Measurements from ENCODE around the gene TRPM4. TPM values are rescaled to one million over a fixed set of nuclear protein-coding genes. Genes with fewer than 3 reads are reported as not detected.
"Not testable (repeated sequence)": the region's sequence is repeated elsewhere in the genome, so short reads cannot be mapped to it uniquely, and the experiment has no call there.

TRPM4 gene
- total and polyA plus RNA-seq, 4 donors: 8.1 to 31.2 (median 13.2) TPM

GRCh38 chr19:49125025-49125731, 32.4 kb upstream of the TRPM4 start:
- Histone ChIP-seq H3K27me3 (ENCODE audit: control insufficient read depth in 4 of 4, insufficient read depth in 4 of 4, low read length in 3 of 4) (no peaks in the 10 kb centered on the region), H3K36me3 (ENCODE audit: control insufficient read depth in 4 of 4, insufficient read depth in 3 of 4, low read depth in 1 of 4, low read length in 3 of 4) (no peaks in the 10 kb centered on the region), H3K4me3 (ENCODE audit: low read depth in 1 of 3, low read length in 3 of 3) (no peak overlapping the region), H3K27ac (ENCODE audit: low read depth in 1 of 2, low read length in 2 of 2) (no peak overlapping the region), H3K9ac (ENCODE audit: low read depth in 1 of 2, low read length in 2 of 2) (no peak overlapping the region), H3K9me3 (ENCODE audit: control insufficient read depth in 4 of 4, low read length in 3 of 4) (no peaks in the 10 kb centered on the region), H3K4me1 (ENCODE audit: control insufficient read depth in 4 of 4, insufficient read depth in 4 of 4, low read length in 3 of 4) (peaks cover 0 to 15% (median 8%) of the 10 kb centered on the region in 4 donors)
- 46% methylated on average over 23 of the region's 23 CpGs for WGBS
- no peak for TF ChIP-seq NR2F2 (IDR thresholded peaks at IDR 0.05)
- no peak for TF ChIP-seq RXRA (IDR thresholded peaks at IDR 0.05)
- no peak for DNase-seq (ENCODE audit: low spot score)

GRCh38 chr19:49126575-49126974, 31.0 kb upstream of the TRPM4 start:
- WGBS: 84% methylated on average over 4 of the region's 4 CpGs
- Histone ChIP-seq H3K9ac (ENCODE audit: low read depth in 1 of 2, low read length in 2 of 2) (no peak overlapping the region), H3K4me1 (ENCODE audit: control insufficient read depth in 4 of 4, insufficient read depth in 4 of 4, low read length in 3 of 4) (peaks cover 0 to 11% (median 7%) of the 10 kb centered on the region in 4 donors), H3K27me3 (ENCODE audit: control insufficient read depth in 4 of 4, insufficient read depth in 4 of 4, low read length in 3 of 4) (no peaks in the 10 kb centered on the region), H3K36me3 (ENCODE audit: control insufficient read depth in 4 of 4, insufficient read depth in 3 of 4, low read depth in 1 of 4, low read length in 3 of 4) (no peaks in the 10 kb centered on the region), H3K4me3 (ENCODE audit: low read depth in 1 of 3, low read length in 3 of 3) (no peak overlapping the region), H3K27ac (ENCODE audit: low read depth in 1 of 2, low read length in 2 of 2) (no peak overlapping the region), H3K9me3 (ENCODE audit: control insufficient read depth in 4 of 4, low read length in 3 of 4) (no peaks in the 10 kb centered on the region)
- no peak for TF ChIP-seq JUND (IDR thresholded peaks at IDR 0.05)
- no peak for TF ChIP-seq RAD21 (IDR thresholded peaks at IDR 0.05)
- TF ChIP-seq YY1 (IDR thresholded peaks at IDR 0.05): no peak
- no peak for TF ChIP-seq HNF4A (conservative IDR thresholded peaks at IDR 0.05)
- no peak for TF ChIP-seq SP1 (IDR thresholded peaks at IDR 0.05)
- TF ChIP-seq, protein P1, sequence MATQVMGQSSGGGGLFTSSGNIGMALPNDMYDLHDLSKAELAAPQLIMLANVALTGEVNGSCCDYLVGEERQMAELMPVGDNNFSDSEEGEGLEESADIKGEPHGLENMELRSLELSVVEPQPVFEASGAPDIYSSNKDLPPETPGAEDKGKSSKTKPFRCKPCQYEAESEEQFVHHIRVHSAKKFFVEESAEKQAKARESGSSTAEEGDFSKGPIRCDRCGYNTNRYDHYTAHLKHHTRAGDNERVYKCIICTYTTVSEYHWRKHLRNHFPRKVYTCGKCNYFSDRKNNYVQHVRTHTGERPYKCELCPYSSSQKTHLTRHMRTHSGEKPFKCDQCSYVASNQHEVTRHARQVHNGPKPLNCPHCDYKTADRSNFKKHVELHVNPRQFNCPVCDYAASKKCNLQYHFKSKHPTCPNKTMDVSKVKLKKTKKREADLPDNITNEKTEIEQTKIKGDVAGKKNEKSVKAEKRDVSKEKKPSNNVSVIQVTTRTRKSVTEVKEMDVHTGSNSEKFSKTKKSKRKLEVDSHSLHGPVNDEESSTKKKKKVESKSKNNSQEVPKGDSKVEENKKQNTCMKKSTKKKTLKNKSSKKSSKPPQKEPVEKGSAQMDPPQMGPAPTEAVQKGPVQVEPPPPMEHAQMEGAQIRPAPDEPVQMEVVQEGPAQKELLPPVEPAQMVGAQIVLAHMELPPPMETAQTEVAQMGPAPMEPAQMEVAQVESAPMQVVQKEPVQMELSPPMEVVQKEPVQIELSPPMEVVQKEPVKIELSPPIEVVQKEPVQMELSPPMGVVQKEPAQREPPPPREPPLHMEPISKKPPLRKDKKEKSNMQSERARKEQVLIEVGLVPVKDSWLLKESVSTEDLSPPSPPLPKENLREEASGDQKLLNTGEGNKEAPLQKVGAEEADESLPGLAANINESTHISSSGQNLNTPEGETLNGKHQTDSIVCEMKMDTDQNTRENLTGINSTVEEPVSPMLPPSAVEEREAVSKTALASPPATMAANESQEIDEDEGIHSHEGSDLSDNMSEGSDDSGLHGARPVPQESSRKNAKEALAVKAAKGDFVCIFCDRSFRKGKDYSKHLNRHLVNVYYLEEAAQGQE (IDR thresholded peaks at IDR 0.05): no peak
- no peak for TF ChIP-seq HNF4G (IDR thresholded peaks at IDR 0.05)
- TF ChIP-seq ZBTB33 (IDR thresholded peaks at IDR 0.05): no peak
- no peak for TF ChIP-seq NR2F2 (IDR thresholded peaks at IDR 0.05)
- TF ChIP-seq FOXA1 (IDR thresholded peaks at IDR 0.05): no peak
- TF ChIP-seq FOXA2 (IDR thresholded peaks at IDR 0.05): no peak
- TF ChIP-seq EGR1 (IDR thresholded peaks at IDR 0.05; ENCODE audit: low read depth in 2 of 2): no peak
- TF ChIP-seq GABPA (IDR thresholded peaks at IDR 0.05 in 1 of 2, conservative IDR thresholded peaks at IDR 0.05 in 1 of 2): no peak
- TF ChIP-seq RXRA (IDR thresholded peaks at IDR 0.05): no peak
- TF ChIP-seq CTCF (IDR thresholded peaks at IDR 0.05; ENCODE audit: low read depth, low read length, missing input control): no peak
- TF ChIP-seq ATF3 (IDR thresholded peaks at IDR 0.05): no peak
- TF ChIP-seq TAF1 (conservative IDR thresholded peaks at IDR 0.05): no peak
- no peak for DNase-seq (ENCODE audit: low spot score)

- not testable (repeated sequence) for H3K9ac ChIP-seq (ENCODE audit: low read depth in 1 of 2, low read length in 2 of 2); DNase-seq (ENCODE audit: low spot score); H3K4me3 ChIP-seq (ENCODE audit: low read depth in 1 of 3, low read length in 3 of 3); H3K27ac ChIP-seq (ENCODE audit: low read depth in 1 of 2, low read length in 2 of 2); H3K36me3 ChIP-seq (ENCODE audit: control insufficient read depth in 4 of 4, insufficient read depth in 3 of 4, low read depth in 1 of 4, low read length in 3 of 4); H3K27me3 ChIP-seq (ENCODE audit: control insufficient read depth in 4 of 4, insufficient read depth in 4 of 4, low read length in 3 of 4); H3K9me3 ChIP-seq (ENCODE audit: control insufficient read depth in 4 of 4, low read length in 3 of 4)
- 96% methylated on average over 12 of the region's 12 CpGs for WGBS
- peaks cover 0 to 11% (median 7%) of the 10 kb centered on the region in 4 donors for H3K4me1 ChIP-seq (ENCODE audit: control insufficient read depth in 4 of 4, insufficient read depth in 4 of 4, low read length in 3 of 4)
These were observed 30.4 kb upstream of the TRPM4 start for GRCh38 chr19:49127225-49127624.

All from liver (tissue), 9 donors.